SK-N-SH treated with all-trans-retinoic acid at 6 μM for 48 hours (cell line): ENCODE measurements around the gene TMCO2.

Experiments used
- ATAC-seq: fragments of 200-7000 bp; cut with Tn5 transposase; 3 replicates; pipeline ENCODE4 v1.9.1; 2020; ENCODE audit warnings: mild to moderate bottlenecking, moderate library complexity
- ARNTL ChIP-seq: fragments of 450-650 bp; formaldehyde crosslinking; IDR thresholded peaks from 2 replicates; pipeline ENCODE4 v1.5.0; 2020; ENCODE audit warnings: low read depth, mild to moderate bottlenecking, moderate library complexity, borderline replicate concordance
- BACH2 ChIP-seq: fragments of 250-450 bp; sonication (Bioruptor Pico); IDR thresholded peaks from 2 replicates; pipeline ENCODE4 v1.9.0; 2021; ENCODE audit warnings: mild to moderate bottlenecking, borderline replicate concordance
- CSDC2 ChIP-seq: fragments of 250-450 bp; sonication (Bioruptor Pico); IDR thresholded peaks from 2 replicates; pipeline ENCODE4 v1.5.0; 2020; ENCODE audit warnings: mild to moderate bottlenecking, moderate library complexity
- GLIS3 ChIP-seq: fragments of 250-450 bp; sonication (Bioruptor Pico); IDR thresholded peaks from 2 replicates; pipeline ENCODE4 v1.5.0; 2020; ENCODE audit warnings: mild to moderate bottlenecking, moderate library complexity
- ISL1 ChIP-seq: fragments of 250-450 bp; sonication (Bioruptor Pico); IDR thresholded peaks from 2 replicates; pipeline ENCODE4 v2.1.2; 2022; ENCODE audit warnings: mild to moderate bottlenecking, moderate library complexity
- PPARA ChIP-seq: fragments of 250-450 bp; sonication (Bioruptor Pico); IDR thresholded peaks from 2 replicates; pipeline ENCODE4 v1.5.0; 2020; ENCODE audit warnings: mild to moderate bottlenecking, borderline replicate concordance
- RARB ChIP-seq: fragments of 250-450 bp; sonication (Bioruptor Pico); IDR thresholded peaks from 2 replicates; pipeline ENCODE4 v1.8.0; 2021; ENCODE audit warnings: mild to moderate bottlenecking, moderate library complexity
- SNAI2 ChIP-seq: fragments of 250-450 bp; sonication (Bioruptor Pico); IDR thresholded peaks from 2 replicates; pipeline ENCODE4 v1.5.0; 2020; ENCODE audit warnings: mild to moderate bottlenecking, moderate library complexity
- TCF4 ChIP-seq: fragments of 250-450 bp; sonication (Bioruptor Pico); IDR thresholded peaks from 2 replicates; pipeline ENCODE4 v1.8.0; 2021; ENCODE audit warnings: mild to moderate bottlenecking, moderate library complexity, borderline replicate concordance
- TOX ChIP-seq: fragments of 250-450 bp; sonication (Bioruptor Pico); IDR thresholded peaks from 2 replicates; pipeline ENCODE4 v1.8.0; 2021; ENCODE audit warnings: mild to moderate bottlenecking, moderate library complexity, borderline replicate concordance
- TSHZ2 ChIP-seq: fragments of 250-450 bp; sonication (Bioruptor Pico); IDR thresholded peaks from 2 replicates; pipeline ENCODE4 v1.5.0; 2020; ENCODE audit warnings: mild to moderate bottlenecking, moderate library complexity
- ZC3H10 ChIP-seq: fragments of 250-450 bp; sonication (Bioruptor Pico); IDR thresholded peaks from 2 replicates; pipeline ENCODE4 v1.5.1; 2021; ENCODE audit warnings: mild to moderate bottlenecking, moderate library complexity
- ZFP3 ChIP-seq: fragments of 250-450 bp; sonication (Bioruptor Pico); IDR thresholded peaks from 2 replicates; pipeline ENCODE4 v1.5.0; 2020; ENCODE audit warnings: mild to moderate bottlenecking, moderate library complexity
- ZNF565 ChIP-seq: fragments of 450-650 bp; formaldehyde crosslinking; conservative IDR thresholded peaks from 2 replicates; pipeline ENCODE4 v1.5.0; 2020; ENCODE audit warnings: low read depth, mild to moderate bottlenecking, moderate library complexity
- ZNF8 ChIP-seq: fragments of 450-650 bp; formaldehyde crosslinking; IDR thresholded peaks from 2 replicates; pipeline ENCODE4 v1.5.0; 2020; ENCODE audit warnings: mild to moderate bottlenecking, moderate library complexity
- TF ChIP-seq, protein P1 (sequence below): fragments of 250-450 bp; sonication (Bioruptor Pico); IDR thresholded peaks from 2 replicates; pipeline ENCODE4 v1.8.0; 2020; ENCODE audit warnings: mild to moderate bottlenecking, moderate library complexity, borderline replicate concordance
- TF ChIP-seq, protein P2 (sequence below): fragments of 250-450 bp; sonication (Bioruptor Pico); IDR thresholded peaks from 2 replicates; pipeline ENCODE4 v1.8.0; 2021; ENCODE audit warnings: low read depth, mild to moderate bottlenecking, moderate library complexity, borderline replicate concordance
- TF ChIP-seq, protein P3 (sequence below): fragments of 250-450 bp; sonication (Bioruptor Pico); IDR thresholded peaks from 2 replicates; pipeline ENCODE4 v1.5.1; 2021; ENCODE audit warnings: mild to moderate bottlenecking, moderate library complexity

Gene TMCO2

GRCh38 chr1:40274331-40274730 lies 26.6 kb downstream of the TMCO2 start:
- TF ChIP-seq ZC3H10 (CRISPR knock-in tag) (no peak), RARB (CRISPR knock-in tag) (no peak), GLIS3 (CRISPR knock-in tag) (no peak), SNAI2 (CRISPR knock-in tag) (no peak), ZNF565 (CRISPR knock-in tag) (no peak), CSDC2 (CRISPR knock-in tag) (no peak), ISL1 (no peak), TOX (no peak), TCF4 (CRISPR knock-in tag) (no peak), ZNF8 (CRISPR knock-in tag) (no peak), ARNTL (no peak), ZFP3 (CRISPR knock-in tag) (no peak), PPARA (CRISPR knock-in tag) (no peak), TSHZ2 (CRISPR knock-in tag) (no peak)
- TF ChIP-seq, protein P1, sequence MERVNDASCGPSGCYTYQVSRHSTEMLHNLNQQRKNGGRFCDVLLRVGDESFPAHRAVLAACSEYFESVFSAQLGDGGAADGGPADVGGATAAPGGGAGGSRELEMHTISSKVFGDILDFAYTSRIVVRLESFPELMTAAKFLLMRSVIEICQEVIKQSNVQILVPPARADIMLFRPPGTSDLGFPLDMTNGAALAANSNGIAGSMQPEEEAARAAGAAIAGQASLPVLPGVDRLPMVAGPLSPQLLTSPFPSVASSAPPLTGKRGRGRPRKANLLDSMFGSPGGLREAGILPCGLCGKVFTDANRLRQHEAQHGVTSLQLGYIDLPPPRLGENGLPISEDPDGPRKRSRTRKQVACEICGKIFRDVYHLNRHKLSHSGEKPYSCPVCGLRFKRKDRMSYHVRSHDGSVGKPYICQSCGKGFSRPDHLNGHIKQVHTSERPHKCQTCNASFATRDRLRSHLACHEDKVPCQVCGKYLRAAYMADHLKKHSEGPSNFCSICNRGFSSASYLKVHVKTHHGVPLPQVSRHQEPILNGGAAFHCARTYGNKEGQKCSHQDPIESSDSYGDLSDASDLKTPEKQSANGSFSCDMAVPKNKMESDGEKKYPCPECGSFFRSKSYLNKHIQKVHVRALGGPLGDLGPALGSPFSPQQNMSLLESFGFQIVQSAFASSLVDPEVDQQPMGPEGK (CRISPR knock-in tag): no peak
- TF ChIP-seq, protein P2, sequence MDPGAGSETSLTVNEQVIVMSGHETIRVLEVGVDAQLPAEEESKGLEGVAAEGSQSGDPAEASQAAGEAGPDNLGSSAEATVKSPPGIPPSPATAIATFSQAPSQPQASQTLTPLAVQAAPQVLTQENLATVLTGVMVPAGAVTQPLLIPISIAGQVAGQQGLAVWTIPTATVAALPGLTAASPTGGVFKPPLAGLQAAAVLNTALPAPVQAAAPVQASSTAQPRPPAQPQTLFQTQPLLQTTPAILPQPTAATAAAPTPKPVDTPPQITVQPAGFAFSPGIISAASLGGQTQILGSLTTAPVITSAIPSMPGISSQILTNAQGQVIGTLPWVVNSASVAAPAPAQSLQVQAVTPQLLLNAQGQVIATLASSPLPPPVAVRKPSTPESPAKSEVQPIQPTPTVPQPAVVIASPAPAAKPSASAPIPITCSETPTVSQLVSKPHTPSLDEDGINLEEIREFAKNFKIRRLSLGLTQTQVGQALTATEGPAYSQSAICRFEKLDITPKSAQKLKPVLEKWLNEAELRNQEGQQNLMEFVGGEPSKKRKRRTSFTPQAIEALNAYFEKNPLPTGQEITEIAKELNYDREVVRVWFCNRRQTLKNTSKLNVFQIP (CRISPR knock-in tag): no peak
- TF ChIP-seq, protein P3, sequence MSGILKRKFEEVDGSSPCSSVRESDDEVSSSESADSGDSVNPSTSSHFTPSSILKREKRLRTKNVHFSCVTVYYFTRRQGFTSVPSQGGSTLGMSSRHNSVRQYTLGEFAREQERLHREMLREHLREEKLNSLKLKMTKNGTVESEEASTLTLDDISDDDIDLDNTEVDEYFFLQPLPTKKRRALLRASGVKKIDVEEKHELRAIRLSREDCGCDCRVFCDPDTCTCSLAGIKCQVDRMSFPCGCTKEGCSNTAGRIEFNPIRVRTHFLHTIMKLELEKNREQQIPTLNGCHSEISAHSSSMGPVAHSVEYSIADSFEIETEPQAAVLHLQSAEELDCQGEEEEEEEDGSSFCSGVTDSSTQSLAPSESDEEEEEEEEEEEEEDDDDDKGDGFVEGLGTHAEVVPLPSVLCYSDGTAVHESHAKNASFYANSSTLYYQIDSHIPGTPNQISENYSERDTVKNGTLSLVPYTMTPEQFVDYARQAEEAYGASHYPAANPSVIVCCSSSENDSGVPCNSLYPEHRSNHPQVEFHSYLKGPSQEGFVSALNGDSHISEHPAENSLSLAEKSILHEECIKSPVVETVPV: no peak
- no peak for ATAC-seq

- no peak for ATAC-seq
- TF ChIP-seq PPARA (CRISPR knock-in tag) (no peak), TOX (no peak), GLIS3 (CRISPR knock-in tag) (no peak), TSHZ2 (CRISPR knock-in tag) (no peak), CSDC2 (CRISPR knock-in tag) (no peak), ZFP3 (CRISPR knock-in tag) (no peak), TCF4 (CRISPR knock-in tag) (no peak), BACH2 (no peak)
- TF ChIP-seq, protein P1 (CRISPR knock-in tag): no peak
Observed at GRCh38 chr1:40276122-40276521, 28.4 kb downstream of the TMCO2 start.
